ENCODE data around the gene ATR.
"Not testable (repeated sequence)": the region's sequence is repeated elsewhere in the genome, so short reads cannot be mapped to it uniquely, and the experiment has no call there.

The ATR gene

DNA sequence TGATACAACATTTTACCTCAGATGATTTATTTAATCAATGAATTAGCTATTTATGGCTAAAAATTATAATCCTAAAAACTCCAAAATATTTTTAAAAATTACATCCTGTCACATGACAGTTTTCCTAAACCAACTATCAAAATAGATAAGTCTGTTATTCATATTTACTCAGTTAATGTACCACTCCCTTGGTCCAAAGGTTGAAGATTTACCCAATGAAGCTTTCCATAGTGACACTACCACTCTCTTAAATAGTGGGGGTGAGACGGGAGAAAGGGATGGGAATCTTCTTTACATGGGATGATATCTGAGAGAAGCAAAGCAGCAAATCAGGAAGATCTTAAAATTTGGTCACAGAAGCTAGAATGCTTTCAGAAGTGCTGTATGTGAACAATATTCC lies 161.2 kb downstream of the ATR start:
- FAIRE-seq = no peak
- DNase-seq (ENCODE audit: extremely low spot score, insufficient read length, low read depth) = no peak

DNA sequence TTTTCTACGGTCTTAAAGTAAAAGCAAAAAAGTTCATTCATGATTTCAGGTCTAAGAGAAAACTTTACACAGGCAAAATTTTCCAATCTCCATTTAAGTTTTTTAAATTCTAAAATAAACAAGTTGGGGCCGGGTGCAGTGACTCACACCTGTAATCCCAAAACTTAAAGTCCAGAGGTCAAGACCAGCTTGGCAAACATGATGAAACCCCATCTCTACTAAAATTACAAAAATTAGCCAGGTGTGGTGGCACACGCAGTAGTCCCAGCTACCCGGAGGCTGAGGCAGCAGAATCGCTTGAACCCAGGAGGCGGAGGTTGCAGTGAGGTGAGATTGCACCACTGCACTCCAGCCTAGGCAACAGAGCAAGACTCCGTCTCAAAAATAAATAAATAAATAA lies 178.0 kb downstream of the ATR start:
- DNase-seq (ENCODE audit: extremely low spot score, insufficient read length, low read depth); FAIRE-seq: not testable (repeated sequence)
